NCI-H1105 (cell line): Measurements from ENCODE around the gene SIGMAR1.

Source experiments
- DNase-seq: peaks from one replicate; lab custom pipeline; 2025; lab: John Stamatoyannopoulos, UW

SIGMAR1 gene

DNA sequence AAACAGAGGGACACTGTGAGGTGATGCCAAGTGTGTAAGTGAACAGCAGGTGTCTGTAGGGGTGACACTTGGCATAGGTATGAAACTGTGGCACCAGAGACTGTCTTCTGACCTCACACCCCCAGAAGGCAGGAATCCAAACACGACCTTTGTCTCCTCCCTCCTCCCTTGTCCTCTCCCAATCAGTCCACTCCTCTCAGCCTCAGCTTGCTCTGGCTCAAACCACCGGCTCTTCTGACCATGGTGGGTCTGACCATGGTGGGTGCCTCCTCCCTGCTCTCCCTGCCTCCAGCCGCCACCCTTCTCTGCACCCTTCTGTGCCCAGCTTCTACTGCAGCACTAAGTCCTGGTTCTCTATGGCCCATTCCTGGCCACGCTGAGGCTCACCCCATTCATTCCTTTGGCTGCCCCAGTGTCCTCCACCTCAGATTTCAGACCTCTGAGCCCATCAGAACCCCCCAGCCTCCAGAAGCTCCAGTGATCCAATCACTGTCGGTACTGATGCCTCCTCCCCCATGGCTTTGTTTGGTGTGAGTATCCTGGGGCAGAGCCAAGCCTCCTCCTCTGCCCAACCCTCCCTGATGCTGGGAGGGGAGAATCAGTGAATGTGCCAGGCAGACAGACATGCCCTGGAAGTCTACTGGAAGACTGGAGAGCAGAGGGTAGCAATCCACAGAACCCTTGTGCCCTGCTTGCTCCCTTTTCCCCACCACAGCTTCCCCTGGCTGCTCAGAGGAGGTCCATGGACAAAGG is 7.0 kb downstream of the SIGMAR1 start:
- no peak for DNase-seq

DNA sequence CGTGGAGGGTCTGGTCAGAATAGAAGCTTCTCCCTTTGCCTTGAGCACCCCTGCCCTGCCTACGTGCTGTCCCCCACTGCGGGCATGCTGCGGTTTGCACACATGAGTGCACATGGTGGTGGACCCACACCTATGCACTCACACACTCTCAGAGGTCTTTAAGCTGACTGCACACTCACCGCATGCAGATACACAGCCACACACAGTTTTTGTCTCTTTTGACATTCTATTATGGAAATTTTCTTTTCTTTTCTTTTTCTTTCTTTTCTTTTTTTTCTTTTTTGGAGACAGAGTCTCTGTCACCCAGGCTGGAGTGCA is 8.1 kb downstream of the SIGMAR1 start:
- no peak for DNase-seq

DNA sequence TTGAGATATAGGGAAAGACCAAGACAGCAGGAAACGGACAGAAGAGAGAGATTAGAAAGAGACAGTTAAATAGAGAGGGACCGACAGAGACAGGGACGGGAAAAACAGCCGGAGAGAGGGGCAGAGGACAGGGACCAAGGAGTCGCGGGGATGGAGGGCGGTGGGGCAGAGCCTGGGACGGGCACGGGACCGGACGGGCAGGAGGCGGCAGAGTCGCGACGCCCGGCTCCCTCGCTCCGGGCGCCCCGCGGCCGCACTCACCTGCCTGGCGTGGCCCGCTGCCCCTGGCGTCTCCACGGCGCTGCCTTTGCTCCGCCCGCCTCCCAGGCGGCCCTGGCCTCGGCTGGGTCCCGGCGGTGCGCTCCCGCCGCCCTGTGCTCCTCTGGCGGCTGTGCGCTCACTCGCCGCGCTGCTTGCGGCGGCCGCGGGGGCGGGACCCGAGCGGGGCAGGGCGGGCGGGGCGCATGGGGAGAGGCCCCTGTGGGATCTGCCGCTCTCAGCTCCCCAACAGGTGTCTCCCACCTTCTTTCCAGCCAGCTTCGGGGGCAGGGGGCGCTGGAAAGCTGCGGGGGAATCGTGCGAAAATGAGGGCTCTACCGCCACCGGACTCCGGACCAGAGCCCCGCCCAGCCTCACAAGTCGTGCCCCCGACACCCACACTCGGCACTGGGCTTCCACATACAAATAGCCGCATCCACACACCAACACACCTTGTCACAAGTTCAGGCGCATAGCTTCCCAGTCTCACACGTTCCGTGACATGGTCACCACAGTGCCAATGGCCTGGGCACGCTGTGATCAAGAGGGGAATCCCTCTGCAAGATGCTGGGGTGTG is 8.7 kb downstream of the SIGMAR1 start, which contains the start of gene ARID3C:
TSS of gene ARID3C (minus strand) at position 411 of the 835 bp plus-strand sequence. CDS start 1,052 bp downstream, outside the sequence.
- peak; percentile 42 for DNase-seq

DNA sequence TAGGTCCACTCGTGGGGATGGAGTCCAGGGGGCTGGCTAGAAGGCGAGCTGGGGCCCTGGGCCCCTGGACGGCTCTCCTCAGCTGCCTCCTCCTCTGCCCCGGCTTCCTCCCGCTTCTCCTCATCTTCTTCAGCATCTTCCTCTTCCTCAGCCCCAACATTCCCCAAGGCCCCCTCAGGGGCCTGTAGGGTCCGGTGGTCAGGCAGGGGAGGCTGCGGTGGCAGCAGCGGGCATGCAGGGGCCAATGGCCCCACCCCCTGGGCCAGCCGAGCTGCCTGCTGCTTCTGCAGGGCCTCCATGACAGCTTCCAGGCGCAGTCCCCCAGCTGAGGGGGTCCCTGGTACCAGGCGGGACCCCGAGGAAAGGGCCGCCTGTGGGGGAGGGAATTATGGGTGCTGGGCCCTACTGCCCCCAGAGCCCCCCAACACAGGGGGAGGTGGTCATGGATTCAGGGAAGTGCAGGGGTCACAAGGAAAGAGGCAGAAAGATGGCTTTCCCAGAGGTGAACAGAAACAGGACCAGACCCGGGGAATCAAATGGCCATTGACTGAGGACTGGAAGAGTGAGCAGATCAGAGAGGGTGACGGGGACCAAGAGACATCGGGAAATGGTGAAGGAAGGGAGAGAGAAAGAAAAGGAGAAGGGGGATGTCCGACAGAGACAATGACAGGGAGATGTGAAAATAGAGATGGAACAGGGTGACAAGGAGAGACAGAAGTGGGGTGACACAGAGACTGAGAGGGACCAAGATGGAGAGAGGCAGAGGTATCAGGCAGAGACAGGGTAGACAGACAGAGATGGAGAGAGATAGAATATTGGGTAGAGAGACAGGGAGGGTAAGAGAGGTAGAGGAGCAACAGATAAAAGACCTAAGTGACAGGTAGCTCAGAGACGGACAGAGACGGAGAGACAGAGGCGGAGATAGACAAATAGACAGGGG is 9.6 kb downstream of the SIGMAR1 start:
- no peak for DNase-seq

DNA sequence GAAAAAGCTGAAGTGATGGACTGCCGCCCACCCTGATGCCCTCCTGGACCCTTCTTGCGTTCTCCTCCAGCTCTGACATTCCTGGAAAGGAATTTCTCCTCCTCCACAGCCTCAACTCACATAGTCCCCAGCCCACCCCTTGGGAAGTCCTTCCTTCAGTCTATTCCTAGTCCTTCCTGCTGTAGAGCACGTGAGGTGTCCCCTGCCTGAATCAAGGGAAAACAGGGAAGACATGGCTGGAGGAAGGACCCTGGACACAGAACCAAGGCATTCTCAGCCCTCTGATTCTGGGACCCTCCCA is 12.5 kb downstream of the SIGMAR1 start:
- no peak for DNase-seq

DNA sequence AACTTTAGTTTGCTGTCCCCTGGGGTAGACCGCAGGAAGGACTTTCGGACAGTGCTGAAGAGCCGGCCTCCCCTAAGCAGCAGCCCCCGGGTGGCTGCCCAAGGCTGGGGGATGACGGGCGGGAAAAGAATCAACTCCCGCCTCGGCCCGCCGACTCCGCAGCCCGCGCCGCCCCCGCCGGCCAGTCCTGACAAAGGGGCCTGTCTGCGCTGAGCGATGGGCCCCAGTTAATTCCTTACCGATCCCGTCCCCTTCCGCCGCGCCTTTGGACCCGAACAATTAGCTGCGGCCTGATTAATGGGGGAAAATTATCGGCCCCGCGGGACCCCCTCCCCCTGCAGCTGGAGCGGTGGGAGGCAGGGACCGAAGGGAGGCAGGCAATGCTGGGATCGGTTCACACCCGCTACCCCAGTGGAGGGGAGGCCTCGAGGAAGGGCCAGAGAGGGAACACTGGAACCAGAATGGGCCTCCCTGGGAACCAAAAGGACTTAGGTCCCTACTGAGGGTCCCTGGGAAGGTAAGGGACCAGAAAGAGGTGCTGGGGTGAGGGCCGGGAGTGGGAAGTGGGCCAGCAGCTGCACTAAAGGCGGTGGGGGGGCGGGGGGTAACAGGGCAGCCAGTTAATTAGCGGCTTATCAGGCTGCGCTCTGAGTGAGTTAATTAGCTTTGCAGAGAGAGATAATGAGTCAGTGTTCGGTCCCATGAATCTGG is 13.0 kb downstream of the SIGMAR1 start:
- DNase-seq, result no peak

DNA sequence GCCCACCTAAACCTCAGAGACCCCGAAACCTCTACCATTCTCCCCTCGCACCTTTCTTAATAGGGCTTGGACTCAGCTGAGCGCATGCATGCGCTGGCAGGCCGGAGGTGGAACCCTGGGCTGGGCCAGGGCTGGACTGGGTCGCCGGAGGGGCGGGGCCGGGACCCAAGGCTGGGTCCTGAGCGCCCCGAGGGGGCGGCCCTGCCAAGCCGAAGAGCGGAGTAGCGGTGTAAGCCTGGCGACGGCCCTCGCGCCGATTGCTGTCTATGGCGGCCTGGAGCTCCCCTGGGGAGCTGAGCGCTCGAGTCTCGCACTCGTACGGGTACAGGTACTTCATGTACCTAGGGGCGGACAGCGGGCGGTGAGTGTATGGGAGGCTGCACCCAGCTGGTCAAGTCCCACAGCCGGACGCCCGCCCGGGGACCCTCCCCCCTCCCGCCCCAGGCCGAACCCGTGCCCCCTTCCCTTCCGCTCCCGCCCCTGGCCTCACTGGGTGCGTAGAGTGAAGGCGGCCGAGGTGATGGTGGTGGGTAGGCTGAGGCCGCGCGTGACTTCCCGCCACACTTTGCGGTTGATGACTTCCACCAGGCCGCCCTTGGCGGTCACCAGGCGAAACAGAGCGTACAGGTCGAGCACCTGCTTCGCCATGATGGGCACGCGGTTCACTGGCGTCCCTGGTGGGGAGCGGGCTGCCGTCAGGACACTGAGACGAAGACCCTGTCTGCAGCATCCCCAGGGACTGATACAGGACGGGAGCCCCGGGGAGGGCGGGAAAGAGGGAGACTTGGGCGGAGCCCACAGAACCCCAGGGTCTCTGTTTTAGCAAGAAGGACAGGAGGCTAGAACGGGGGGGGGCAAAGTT is 14.0 kb downstream of the SIGMAR1 start:
- DNase-seq, result no peak

DNA sequence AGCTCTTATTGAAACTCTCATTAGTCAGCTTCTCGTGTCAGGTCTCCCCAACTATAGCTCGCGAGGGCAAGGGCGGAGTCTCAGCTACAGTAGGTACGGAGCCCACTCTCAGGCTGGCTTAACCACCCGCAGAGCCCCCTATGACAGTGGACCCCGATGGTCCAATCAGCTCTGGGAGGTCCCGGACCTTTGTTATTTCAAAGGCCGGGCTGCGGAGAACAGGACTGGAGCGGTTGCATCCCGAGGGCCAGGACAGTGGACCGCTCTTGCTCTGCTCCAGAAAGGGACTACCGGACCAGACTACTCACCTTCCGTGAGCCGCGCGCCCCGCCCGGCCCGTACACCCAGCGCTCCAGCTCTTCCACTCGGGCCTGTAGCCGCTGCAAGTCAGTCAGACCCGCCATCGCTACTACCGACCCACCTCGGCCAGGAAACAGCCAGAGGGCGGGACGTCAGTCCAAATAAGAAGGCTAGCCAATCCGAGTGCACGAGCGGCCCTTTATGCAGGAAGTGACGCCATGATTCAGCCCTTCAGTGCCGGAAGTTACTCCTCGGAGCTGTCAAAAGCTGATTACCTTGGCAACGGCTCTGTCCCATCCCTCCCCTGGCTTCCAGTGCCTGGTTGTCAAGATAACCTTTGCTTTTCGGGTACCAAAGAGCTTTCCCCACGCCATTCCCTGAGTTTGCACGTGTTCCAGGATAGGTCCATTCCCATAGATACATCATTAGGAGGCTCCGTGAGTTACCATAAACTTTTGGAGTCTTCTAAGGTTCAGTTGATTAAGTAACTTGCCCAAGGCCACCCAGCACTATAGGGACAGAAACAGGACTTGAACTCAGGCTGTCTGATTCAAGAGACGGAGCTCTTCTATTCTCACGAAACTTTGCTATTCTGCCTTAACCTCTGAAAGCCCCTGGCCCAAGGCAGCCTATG is 17.3 kb downstream of the SIGMAR1 start, which contains the start of gene DCTN3:
TSS of gene DCTN3 (minus strand) at position 435 of the 934 bp plus-strand sequence. CDS start at position 404, 31 bp downstream.
- peak; percentile 95 for DNase-seq

DNA sequence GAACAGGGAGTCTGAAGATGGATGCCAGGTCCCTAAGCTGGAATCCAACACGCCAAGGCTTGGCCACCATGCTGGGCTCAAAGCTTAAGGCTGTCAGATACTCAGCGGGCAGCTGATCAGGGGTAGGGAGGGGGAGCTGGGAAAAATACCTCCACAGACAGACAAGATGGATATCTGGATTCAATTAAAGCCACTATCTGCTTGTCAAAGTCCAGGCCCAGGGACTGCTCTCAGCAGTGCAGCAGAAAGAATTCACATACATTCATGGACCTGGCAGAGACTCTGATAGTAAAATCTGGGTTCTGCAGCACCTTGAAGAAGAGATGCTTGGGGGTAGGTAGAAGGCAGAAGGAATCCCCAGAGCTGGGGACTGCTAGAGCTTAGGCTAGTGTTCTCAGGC is 22.5 kb downstream of the SIGMAR1 start:
- DNase-seq, result no peak

DNA sequence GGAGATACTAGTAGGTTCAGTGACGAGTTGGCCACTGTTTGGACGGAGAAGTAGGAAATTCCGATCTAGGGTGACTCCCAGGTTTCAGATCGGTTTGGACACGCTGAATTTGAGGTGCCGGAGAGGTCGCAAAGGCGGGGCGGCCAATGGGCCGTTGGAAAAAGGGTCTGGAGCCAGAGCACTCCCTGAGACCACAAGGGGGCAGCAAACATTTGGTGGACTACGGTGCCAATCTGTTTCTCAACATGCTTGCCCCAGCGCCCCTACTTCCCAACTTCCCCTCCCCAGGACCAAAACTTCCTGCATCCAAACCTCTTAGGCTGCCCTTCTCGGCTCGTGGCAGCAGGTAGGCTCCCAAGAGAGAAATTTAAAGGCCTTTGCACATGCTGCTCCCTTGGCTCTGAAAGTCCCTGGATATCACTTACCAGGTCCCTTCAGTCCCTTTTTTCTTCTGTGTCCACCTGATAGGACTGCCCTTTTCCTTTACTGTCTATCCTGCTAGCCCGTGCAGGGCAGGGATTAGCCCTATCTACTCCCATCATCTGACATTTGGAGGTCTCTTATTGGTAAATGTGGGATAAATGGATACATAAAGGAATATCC is 24.7 kb downstream of the SIGMAR1 start:
- DNase-seq, result peak; percentile 82

DNA sequence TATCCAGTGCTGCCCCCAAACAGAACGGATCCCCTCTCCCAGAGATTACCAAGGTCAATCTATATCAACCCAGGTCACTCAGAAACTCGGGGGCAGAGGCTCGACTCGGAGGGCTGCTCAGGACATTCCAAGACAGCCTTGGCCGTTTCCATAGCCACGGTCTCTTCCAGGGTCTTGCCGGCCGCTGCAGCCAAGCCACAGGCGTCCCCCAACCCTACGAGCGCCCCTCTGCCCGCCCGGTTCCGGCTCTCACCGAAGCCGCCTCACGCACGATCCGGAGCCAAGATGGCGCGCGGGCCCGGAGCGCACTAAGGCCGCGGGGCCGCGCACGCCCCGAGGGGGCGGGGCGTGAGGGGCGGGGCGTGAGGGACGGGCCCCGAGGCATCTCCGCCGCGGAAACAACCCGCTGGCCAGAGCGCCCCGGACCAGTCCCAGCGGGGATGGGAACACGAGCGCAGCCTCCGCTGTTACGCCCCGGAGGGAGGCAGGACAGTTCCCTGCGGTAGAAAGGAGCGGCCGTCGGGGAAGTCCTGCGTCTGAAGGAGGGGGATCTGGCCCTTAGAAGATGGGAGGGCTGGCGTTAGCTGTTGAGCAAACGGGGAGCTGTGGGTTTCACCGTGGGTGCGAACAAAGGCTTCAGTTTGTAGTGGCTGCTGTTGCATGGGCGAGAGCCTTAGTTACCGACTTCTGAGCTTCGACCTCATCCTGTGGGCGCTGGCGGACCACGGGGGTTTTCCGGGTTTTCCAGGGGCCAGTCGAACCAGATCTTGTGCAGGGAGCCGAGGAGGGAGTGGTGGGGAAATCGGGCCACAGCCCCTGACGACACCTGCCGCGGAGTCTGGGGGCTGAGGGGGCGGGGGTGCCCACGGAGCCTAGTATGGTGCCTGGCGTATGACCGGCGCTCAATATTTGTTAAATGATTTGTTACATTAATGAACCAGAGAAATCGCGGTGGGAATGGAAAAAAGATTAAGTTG is 25.5 kb downstream of the SIGMAR1 start, which contains the start of gene RPP25L:
TSS of gene RPP25L (minus strand) at position 287 of the 977 bp plus-strand sequence. CDS start 801 bp downstream, outside the sequence.
- DNase-seq, result peak; percentile 70

DNA sequence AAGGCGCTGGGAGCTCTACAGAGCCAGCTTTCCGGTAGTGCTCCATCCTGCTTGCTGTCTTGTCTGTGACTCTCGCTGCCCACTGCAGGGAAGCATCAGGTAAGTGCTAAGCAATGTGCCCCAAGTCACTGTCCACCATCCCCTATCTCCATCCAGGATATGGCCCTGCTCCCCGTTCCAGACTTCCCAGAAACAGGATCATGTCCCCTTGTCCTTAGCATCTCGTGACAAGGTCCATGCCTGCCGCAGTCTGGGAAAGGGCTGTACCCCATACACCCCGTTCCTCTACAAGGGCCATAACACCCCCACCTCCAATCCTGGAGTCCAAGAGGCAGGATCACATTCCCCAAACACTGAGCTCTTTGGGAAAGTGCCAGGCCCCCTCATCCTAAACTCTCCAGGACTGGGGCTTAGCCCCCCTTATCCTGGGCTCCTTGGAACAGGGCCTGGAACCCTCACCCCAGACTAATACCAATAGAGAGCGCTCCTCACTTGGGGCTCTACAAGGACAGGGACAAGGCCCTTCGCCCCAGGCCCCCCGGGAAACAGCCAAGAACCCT is 26.3 kb downstream of the SIGMAR1 start:
- no peak for DNase-seq

DNA sequence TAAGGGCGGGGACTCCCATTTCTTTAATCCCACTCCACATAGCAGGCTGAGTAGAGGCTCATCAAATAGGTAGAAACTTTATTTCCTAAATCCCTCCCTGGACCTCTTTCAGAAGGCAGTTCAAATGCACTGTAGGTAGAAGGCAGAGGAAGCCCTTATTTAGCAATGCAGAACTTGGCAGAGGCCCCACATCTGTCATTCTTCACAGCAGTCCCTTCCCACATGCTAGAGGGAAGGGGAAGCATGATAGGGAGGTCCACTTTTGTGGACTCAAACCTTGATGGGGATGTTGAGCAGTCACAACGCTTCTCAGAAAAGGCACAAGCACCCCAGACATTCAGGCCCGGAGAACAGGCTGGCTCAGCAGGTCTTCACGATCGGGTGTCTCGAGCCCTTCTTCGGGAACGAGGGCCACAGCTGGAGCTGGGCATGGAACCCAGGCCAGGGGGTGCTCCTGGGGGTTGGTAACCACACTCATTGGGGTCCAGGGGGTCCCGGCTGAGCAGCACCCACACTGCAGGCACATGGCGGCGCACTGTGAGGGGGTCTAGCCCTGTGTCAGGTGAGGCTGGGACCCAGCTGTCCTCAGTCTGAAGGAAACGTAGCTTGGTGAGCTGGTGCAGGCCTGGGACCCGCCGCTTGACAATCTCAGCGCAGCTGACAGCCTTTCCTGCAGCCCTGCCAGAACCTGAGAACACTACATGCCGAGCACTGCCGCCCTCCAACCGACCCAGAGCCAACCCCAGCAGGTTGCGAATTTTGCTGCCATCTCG is 27.0 kb downstream of the SIGMAR1 start:
- DNase-seq, result no peak

DNA sequence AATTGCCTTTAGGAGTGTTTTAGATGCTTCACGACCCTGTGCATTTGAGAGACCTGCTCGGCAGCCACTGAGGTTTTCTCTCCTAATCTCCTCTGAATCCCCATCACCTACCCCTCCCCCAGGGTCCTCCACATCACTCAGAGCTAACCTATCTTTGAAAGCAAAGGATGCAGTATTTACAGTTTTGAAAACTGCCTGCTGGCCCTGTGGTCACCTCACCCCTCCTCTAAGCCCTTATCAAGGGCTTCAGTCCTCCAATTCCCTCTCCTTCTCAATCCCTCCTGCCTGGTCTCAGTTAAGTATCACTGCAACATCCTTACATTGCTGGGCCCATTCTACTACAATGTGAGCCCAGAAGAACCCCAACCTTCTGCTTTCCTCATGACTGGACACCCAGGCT is 30.3 kb downstream of the SIGMAR1 start:
- no peak for DNase-seq

DNA sequence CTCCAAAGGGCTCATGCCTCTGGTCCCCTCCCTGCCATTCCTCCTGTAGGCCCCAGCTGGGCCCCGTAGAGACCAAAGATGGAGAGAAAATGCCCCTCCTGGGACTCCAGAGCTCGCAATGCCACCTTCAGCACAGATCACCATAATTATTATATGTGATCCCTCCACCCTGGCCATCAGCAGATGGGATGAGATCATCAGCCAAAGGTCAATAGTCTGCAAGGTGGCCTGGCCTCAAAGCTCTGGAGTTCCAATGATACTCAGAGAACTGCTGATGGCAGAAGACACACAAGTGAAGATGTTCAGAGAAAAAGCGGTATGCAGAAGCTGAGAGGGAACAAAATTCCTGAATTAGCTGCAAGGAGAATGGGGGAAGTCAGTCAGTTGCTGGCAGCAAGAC is 30.7 kb downstream of the SIGMAR1 start:
- DNase-seq, result no peak

DNA sequence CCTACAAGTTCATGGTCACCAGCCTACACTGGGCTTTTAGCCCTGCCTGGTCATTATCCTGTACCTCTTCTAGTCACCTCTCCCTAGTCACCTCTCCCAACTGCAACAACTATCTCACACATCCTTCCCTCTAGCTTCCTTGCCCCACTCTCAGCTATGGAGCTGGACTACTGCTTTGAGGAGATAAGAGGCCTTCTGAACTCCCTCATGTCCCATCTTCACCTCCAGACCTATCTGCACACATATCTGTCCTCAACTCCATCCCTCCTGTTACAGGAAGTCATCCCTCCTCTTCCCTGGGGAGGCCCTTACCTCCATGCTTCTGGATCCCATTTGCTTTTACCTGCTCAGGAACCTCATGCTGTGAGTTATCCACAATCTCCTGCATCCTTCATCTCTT is 31.4 kb downstream of the SIGMAR1 start:
- no peak for DNase-seq
